ENCODE data around the gene VCX3A. TPM values are rescaled to one million over a fixed set of nuclear protein-coding genes. Genes with fewer than 3 reads are reported as not detected.

The VCX3A gene
- total and polyA plus RNA-seq, 2 donors (not counting 1 experiment from before 2014, with no cell fraction given): not detected

GRCh38 chrX:6568031-6568430, 33.1 kb upstream of the VCX3A start:
- no peaks in the 10 kb centered on the region for H3K36me3 ChIP-seq (replicated peaks in 1 of 2; ENCODE audit: control extremely low read depth in 1 of 2, control insufficient read depth in 1 of 2, extremely low read depth in 1 of 2, insufficient read depth in 2 of 2, low read length in 1 of 2)
- H3K27ac ChIP-seq (ENCODE audit: low read length in 2 of 2): no peak overlapping the region
- H3K4me3 Mint-ChIP-seq: no peak overlapping the region
- H3K4me1 Mint-ChIP-seq: peaks cover 2% of the 10 kb centered on the region
- H2AFZ ChIP-seq (ENCODE audit: insufficient read depth, low read depth, low read length, poor library complexity, severe bottlenecking): no peak overlapping the region
- H3K4me2 ChIP-seq (replicated peaks; ENCODE audit: low read depth, low read length, poor library complexity, severe bottlenecking): no peak overlapping the region
- no peak overlapping the region for H3K4me3 ChIP-seq (ENCODE audit: control extremely low read depth in 1 of 5, extremely low read depth in 1 of 5, insufficient read depth in 1 of 5, low read depth in 2 of 5, low read length in 4 of 5)
- no peaks in the 10 kb centered on the region for H3K27me3 Mint-ChIP-seq
- peaks cover 7% of the 10 kb centered on the region for H3K9me3 Mint-ChIP-seq (ENCODE audit: insufficient read depth)
- WGBS (ENCODE audit: insufficient coverage): no CpG with 5 or more reads among the region's 3 CpGs
- ChIA-PET POLR2A (no interaction called here), CTCF (interaction anchor here (0.6 kb wide), 1 partner anchor 1273 kb away, joined by 3 read pairs; no protein-coding TSS in a partner anchor)
- H3K4me1 ChIP-seq (ENCODE audit: control insufficient read depth in 2 of 2, insufficient read depth in 2 of 2, low read length in 2 of 2): no peaks in the 10 kb centered on the region
- ATAC-seq (ENCODE audit: low read depth): no peak
- DNase-seq: no peak
- H3K79me2 ChIP-seq (ENCODE audit: control insufficient read depth, insufficient read depth, low read length): no peaks in the 10 kb centered on the region
- H3K9me3 ChIP-seq (ENCODE audit: control extremely low read depth in 1 of 3, control insufficient read depth in 2 of 3, insufficient read depth in 1 of 3, low read length in 2 of 3): peaks cover 0 to 7% (median 3%) of the 10 kb centered on the region in 3 donors
- intact Hi-C loops (cut with micrococcal nuclease): no loop called here
- H3K9ac ChIP-seq (ENCODE audit: low read length): no peak overlapping the region
- H3K27ac Mint-ChIP-seq: no peak overlapping the region
- H3K27me3 ChIP-seq (replicated peaks in 1 of 4; ENCODE audit: control extremely low read depth in 1 of 4, control insufficient read depth in 3 of 4, insufficient read depth in 4 of 4, low read length in 3 of 4): no peaks in the 10 kb centered on the region
- no peaks in the 10 kb centered on the region for H4K20me1 ChIP-seq (ENCODE audit: control insufficient read depth, insufficient read depth, low read length, poor library complexity, severe bottlenecking)
- no peak for TF ChIP-seq CTCF (IDR thresholded peaks at IDR 0.05)
- no peak for TF ChIP-seq EZH2 (IDR thresholded peaks at IDR 0.05; ENCODE audit: borderline replicate concordance, insufficient read depth, low read depth, low read length, poor library complexity, severe bottlenecking)

DNA sequence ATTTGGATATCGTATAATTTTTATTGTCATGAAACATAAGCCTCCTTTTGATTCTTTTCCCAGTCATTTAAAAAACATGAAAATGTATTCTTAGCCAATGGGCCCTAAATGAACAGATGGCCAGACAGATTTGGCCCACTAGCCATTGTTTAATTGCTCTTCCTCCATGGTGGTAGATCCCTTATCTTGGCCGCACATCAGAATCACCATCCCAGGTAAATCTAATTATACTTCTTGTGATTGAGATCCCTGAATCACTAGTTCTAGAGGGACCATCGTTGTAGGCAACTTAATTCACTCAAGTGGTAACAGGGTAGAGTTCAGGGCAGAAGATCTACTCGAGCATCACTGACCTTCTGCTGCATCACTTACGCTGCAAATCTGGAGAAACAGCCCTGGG, 24.1 kb upstream of the VCX3A start:
- no CpG with 5 or more reads among the region's 5 CpGs for WGBS (ENCODE audit: insufficient coverage)
- CTCF ChIA-PET: no interaction called here

More for the DNA sequence above, 24.1 kb upstream of the VCX3A start:
- H3K9ac ChIP-seq (ENCODE audit: low read length): no peak overlapping the region
- peaks cover 8% of the 10 kb centered on the region for H3K9me3 Mint-ChIP-seq (ENCODE audit: insufficient read depth)
- no peaks in the 10 kb centered on the region for H3K27me3 ChIP-seq (replicated peaks in 1 of 4; ENCODE audit: control extremely low read depth in 1 of 4, control insufficient read depth in 3 of 4, insufficient read depth in 4 of 4, low read length in 3 of 4)
- POLR2A ChIA-PET: no interaction called here
- H3K4me1 ChIP-seq (ENCODE audit: control insufficient read depth in 2 of 2, insufficient read depth in 2 of 2, low read length in 2 of 2): no peaks in the 10 kb centered on the region
- no peak overlapping the region for H3K4me2 ChIP-seq (replicated peaks; ENCODE audit: low read depth, low read length, poor library complexity, severe bottlenecking)
- no peaks in the 10 kb centered on the region for H4K20me1 ChIP-seq (ENCODE audit: control insufficient read depth, insufficient read depth, low read length, poor library complexity, severe bottlenecking)
- peaks cover 0 to 14% (median 12%) of the 10 kb centered on the region in 3 donors for H3K9me3 ChIP-seq (ENCODE audit: control extremely low read depth in 1 of 3, control insufficient read depth in 2 of 3, insufficient read depth in 1 of 3, low read length in 2 of 3)
- no peak overlapping the region for H3K27ac Mint-ChIP-seq
- no peak for ATAC-seq (ENCODE audit: low read depth)
- H3K36me3 ChIP-seq (replicated peaks in 1 of 2; ENCODE audit: control extremely low read depth in 1 of 2, control insufficient read depth in 1 of 2, extremely low read depth in 1 of 2, insufficient read depth in 2 of 2, low read length in 1 of 2): no peaks in the 10 kb centered on the region
- TF ChIP-seq CTCF (IDR thresholded peaks at IDR 0.05) (no peak), EZH2 (IDR thresholded peaks at IDR 0.05; ENCODE audit: borderline replicate concordance, insufficient read depth, low read depth, low read length, poor library complexity, severe bottlenecking) (no peak)
- no peak for DNase-seq
- no peak overlapping the region for H3K4me3 ChIP-seq (ENCODE audit: control extremely low read depth in 1 of 5, extremely low read depth in 1 of 5, insufficient read depth in 1 of 5, low read depth in 2 of 5, low read length in 4 of 5)
- H3K79me2 ChIP-seq (ENCODE audit: control insufficient read depth, insufficient read depth, low read length): no peaks in the 10 kb centered on the region
- H3K27ac ChIP-seq (ENCODE audit: low read length in 2 of 2): no peak overlapping the region
- H2AFZ ChIP-seq (ENCODE audit: insufficient read depth, low read depth, low read length, poor library complexity, severe bottlenecking): no peak overlapping the region
- peaks cover 2% of the 10 kb centered on the region for H3K4me1 Mint-ChIP-seq
- H3K27me3 Mint-ChIP-seq: no peaks in the 10 kb centered on the region
- intact Hi-C loops (cut with micrococcal nuclease): no loop called here
- no peak overlapping the region for H3K4me3 Mint-ChIP-seq
